NCI-H82 treated with DMSO at 0.1 percent for 48 hours (cell line): ENCODE data around the gene EFCAB8.

ENCODE experiments used
- DNase-seq: peaks from one replicate; lab custom pipeline; 2025; ENCODE audit not compliant: unreplicated experiment; lab: John Stamatoyannopoulos, UW

Gene EFCAB8

GRCh38 chr20:32858701-32859372 is at the start of gene EFCAB8:
Gene EFCAB8, plus strand, starts transcription at chr20:32858923. Its CDS starts 4,870 bp downstream, at chr20:32863793.
- no peak for DNase-seq

GRCh38 chr20:32809907-32810306 is 48.8 kb upstream of the EFCAB8 start:
- no peak for DNase-seq

- DNase-seq: no peak
Observed at GRCh38 chr20:32810941-32811340, 47.8 kb upstream of the EFCAB8 start.

- no peak for DNase-seq
Observed at GRCh38 chr20:32811886-32812285, 46.8 kb upstream of the EFCAB8 start.

GRCh38 chr20:32819992-32820697 is 38.6 kb upstream of the EFCAB8 start:
- peak; percentile 45 for DNase-seq

- no peak for DNase-seq
Observed at GRCh38 chr20:32820698-32821377, 37.9 kb upstream of the EFCAB8 start.

GRCh38 chr20:32822225-32822624 is 36.5 kb upstream of the EFCAB8 start:
- DNase-seq: no peak

- DNase-seq: no peak
Observed at GRCh38 chr20:32823078-32823477, 35.6 kb upstream of the EFCAB8 start.

GRCh38 chr20:32823737-32824588 is 34.8 kb upstream of the EFCAB8 start:
- no peak for DNase-seq

- DNase-seq: no peak
Observed at GRCh38 chr20:32828029-32828680, 30.6 kb upstream of the EFCAB8 start.

GRCh38 chr20:32829311-32830005 is 29.3 kb upstream of the EFCAB8 start:
- no peak for DNase-seq

GRCh38 chr20:32830437-32830836 is 28.3 kb upstream of the EFCAB8 start:
- no peak for DNase-seq

GRCh38 chr20:32831982-32832381 is 26.7 kb upstream of the EFCAB8 start:
- no peak for DNase-seq

GRCh38 chr20:32832664-32833063 is 26.1 kb upstream of the EFCAB8 start:
- no peak for DNase-seq

- no peak for DNase-seq
Observed at GRCh38 chr20:32834972-32835371, 23.8 kb upstream of the EFCAB8 start.

GRCh38 chr20:32837157-32837556 is 21.6 kb upstream of the EFCAB8 start:
- no peak for DNase-seq

GRCh38 chr20:32839227-32839981 is 19.3 kb upstream of the EFCAB8 start:
- no peak for DNase-seq

- DNase-seq: no peak
Observed at GRCh38 chr20:32839982-32840285, 18.8 kb upstream of the EFCAB8 start.

GRCh38 chr20:32841174-32841573 is 17.5 kb upstream of the EFCAB8 start:
- DNase-seq: no peak

GRCh38 chr20:32841632-32842031 is 17.1 kb upstream of the EFCAB8 start:
- DNase-seq: no peak
